ENCODE data around the gene C4BPB.
A peak's percentile ranks its signal among the peaks of the same experiment; 100 is the strongest.
"Not testable (repeated sequence)": the region's sequence is repeated elsewhere in the genome, so short reads cannot be mapped to it uniquely, and the experiment has no call there.

C4BPB gene

GRCh38 chr1:207088701-207089626, at the start of gene C4BPB:
Gene C4BPB (plus strand): TSS chr1:207088860. CDS start chr1:207089532, 672 bp downstream.
- H3K27ac ChIP-seq: no peak within 1 kb of the TSS
- TF ChIP-seq, protein P1, sequence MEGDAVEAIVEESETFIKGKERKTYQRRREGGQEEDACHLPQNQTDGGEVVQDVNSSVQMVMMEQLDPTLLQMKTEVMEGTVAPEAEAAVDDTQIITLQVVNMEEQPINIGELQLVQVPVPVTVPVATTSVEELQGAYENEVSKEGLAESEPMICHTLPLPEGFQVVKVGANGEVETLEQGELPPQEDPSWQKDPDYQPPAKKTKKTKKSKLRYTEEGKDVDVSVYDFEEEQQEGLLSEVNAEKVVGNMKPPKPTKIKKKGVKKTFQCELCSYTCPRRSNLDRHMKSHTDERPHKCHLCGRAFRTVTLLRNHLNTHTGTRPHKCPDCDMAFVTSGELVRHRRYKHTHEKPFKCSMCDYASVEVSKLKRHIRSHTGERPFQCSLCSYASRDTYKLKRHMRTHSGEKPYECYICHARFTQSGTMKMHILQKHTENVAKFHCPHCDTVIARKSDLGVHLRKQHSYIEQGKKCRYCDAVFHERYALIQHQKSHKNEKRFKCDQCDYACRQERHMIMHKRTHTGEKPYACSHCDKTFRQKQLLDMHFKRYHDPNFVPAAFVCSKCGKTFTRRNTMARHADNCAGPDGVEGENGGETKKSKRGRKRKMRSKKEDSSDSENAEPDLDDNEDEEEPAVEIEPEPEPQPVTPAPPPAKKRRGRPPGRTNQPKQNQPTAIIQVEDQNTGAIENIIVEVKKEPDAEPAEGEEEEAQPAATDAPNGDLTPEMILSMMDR (conservative IDR thresholded peaks at IDR 0.05): no peak

- TF ChIP-seq, protein P1 (conservative IDR thresholded peaks at IDR 0.05): no peak
These were observed 49.1 kb upstream of the C4BPB start for GRCh38 chr1:207039380-207040180.

GRCh38 chr1:207040181-207040533, 48.5 kb upstream of the C4BPB start:
- TF ChIP-seq, protein P1 (conservative IDR thresholded peaks at IDR 0.05): no peak
- no peak overlapping the region for H3K27ac ChIP-seq

More at GRCh38 chr1:207039380-207040180, 49.1 kb upstream of the C4BPB start:
- no peak overlapping the region for H3K27ac ChIP-seq

DNA sequence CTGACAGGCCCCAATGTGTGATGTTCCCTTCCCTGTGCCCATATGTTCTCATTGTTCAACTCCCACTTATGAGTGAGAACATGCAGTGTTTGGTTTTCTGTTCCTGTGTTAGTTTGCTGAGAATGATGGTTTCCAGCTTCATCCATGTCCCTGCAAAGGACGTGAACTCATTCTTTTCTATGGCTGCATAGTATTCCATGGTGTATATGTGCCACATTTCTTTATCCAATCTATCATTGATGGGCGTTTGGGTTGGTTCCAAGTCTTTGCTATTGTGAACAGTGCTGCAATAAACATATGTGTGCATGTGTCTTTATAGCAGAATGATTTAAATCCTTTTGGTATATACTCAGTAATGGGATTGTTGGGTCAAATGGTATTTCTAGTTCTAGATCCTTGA, 47.3 kb upstream of the C4BPB start:
- not testable (repeated sequence) for H3K27ac ChIP-seq

- peak overlapping the region; percentile 95; the same call in 1 of the 2 replicates for H3K27ac ChIP-seq
- TF ChIP-seq, protein P1 (conservative IDR thresholded peaks at IDR 0.05): no peak
These were observed 43.2 kb upstream of the C4BPB start for GRCh38 chr1:207045453-207045852.

GRCh38 chr1:207047505-207047904, 41.2 kb upstream of the C4BPB start:
- peak overlapping the region; percentile 95 for H3K27ac ChIP-seq
- TF ChIP-seq, protein P1 (conservative IDR thresholded peaks at IDR 0.05): no peak

DNA sequence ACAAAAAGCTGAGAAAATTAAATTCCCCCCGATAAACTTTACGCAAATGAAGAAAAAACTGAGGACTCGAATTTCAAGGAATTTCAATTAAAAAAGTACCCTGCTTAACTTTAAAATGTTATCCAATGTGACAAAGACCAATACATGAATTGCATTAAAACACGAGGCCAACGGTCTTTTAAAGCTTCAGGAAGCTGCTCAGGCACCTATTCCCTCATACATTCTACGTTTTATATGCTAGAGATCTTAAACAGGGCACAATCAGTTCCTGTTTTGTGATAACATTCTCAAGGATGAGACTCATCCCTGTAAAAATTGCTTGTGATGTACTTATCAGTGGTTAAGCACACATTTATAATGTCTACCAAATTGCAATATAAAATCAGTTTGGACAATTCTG, 40.6 kb upstream of the C4BPB start:
- peak overlapping the region; percentile 95 for H3K27ac ChIP-seq
- TF ChIP-seq, protein P1 (conservative IDR thresholded peaks at IDR 0.05): no peak

Data from VCaP (cell line).